ENCODE measurements around the gene DNMT1. TPM values are rescaled to one million over a fixed set of nuclear protein-coding genes. Genes with fewer than 3 reads are reported as not detected.

Gene DNMT1
- total and polyA plus RNA-seq, 8 donors, result 16.6 to 92.0 (median 44.8) TPM

- intact Hi-C loops (cut with DNase I; ENCODE audit: low total_unique reads), result no loop called here
- Histone ChIP-seq H3K36me3 (peaks cover 4 to 51% (median 38%) of the 10 kb centered on the region in 4 donors), H3K27me3 (no peaks in the 10 kb centered on the region), H3K9me3 (no peaks in the 10 kb centered on the region), H3K4me1 (peaks cover 0 to 6% (median 0%) of the 10 kb centered on the region in 4 donors), H3K27ac (peak overlapping the region in 1 of 5 donors; percentile 13), H3K4me3 (no peak overlapping the region)
- 74 to 98% (median 90%) methylated on average over 4 of the region's 4 CpGs for WGBS, 5 donors
- TF ChIP-seq CTCF (IDR thresholded peaks at IDR 0.05), result no peak
- TF ChIP-seq POLR2A (IDR thresholded peaks at IDR 0.05), result no peak
- TF ChIP-seq POLR2AphosphoS5 (IDR thresholded peaks at IDR 0.05), result no peak
- no peak for TF ChIP-seq EP300 (IDR thresholded peaks at IDR 0.05)
- DNase-seq, result no peak
Observed at GRCh38 chr19:10126213-10126639, 68.5 kb downstream of the DNMT1 start.

- H3K27me3 ChIP-seq, result no peaks in the 10 kb centered on the region
- no peak for TF ChIP-seq POLR2AphosphoS5 (IDR thresholded peaks at IDR 0.05)
- no peak for TF ChIP-seq EP300 (IDR thresholded peaks at IDR 0.05)
- TF ChIP-seq POLR2A (IDR thresholded peaks at IDR 0.05), result no peak
- no peak for TF ChIP-seq CTCF (IDR thresholded peaks at IDR 0.05)
- intact Hi-C loops (cut with DNase I; ENCODE audit: low total_unique reads), result no loop called here
- no peak for DNase-seq
- 94 to 97% (median 97%) methylated on average over 7 of the region's 7 CpGs for WGBS, 5 donors
- no peak overlapping the region for H3K4me3 ChIP-seq
- no peaks in the 10 kb centered on the region for H3K9me3 ChIP-seq
- H3K4me1 ChIP-seq, result peaks cover 4 to 20% (median 8%) of the 10 kb centered on the region in 4 donors
- no peak overlapping the region for H3K27ac ChIP-seq
- peaks cover 0 to 35% (median 22%) of the 10 kb centered on the region in 4 donors for H3K36me3 ChIP-seq
Observed at GRCh38 chr19:10124429-10124828, 70.3 kb downstream of the DNMT1 start.

- Histone ChIP-seq H3K27me3 (no peaks in the 10 kb centered on the region), H3K27ac (peak overlapping the region in 4 of 5 donors; percentile 27 to 86 (median 79)), H3K36me3 (peaks cover 16 to 32% (median 18%) of the 10 kb centered on the region in 4 donors), H3K4me3 (no peak overlapping the region), H3K4me1 (peaks cover 17 to 41% (median 27%) of the 10 kb centered on the region in 4 donors), H3K9me3 (no peaks in the 10 kb centered on the region)
- TF ChIP-seq POLR2AphosphoS5 (IDR thresholded peaks at IDR 0.05) (peak in 2 of 3 donors; percentile 6 to 15), EP300 (IDR thresholded peaks at IDR 0.05) (no peak)
- DNase-seq, result no peak
- 28 to 65% (median 62%) methylated on average over 6 of the region's 6 CpGs for WGBS, 5 donors
- intact Hi-C loops (cut with DNase I; ENCODE audit: low total_unique reads), result no loop called here
Observed at GRCh38 chr19:10122045-10122444, 72.7 kb downstream of the DNMT1 start.

GRCh38 chr19:10120538-10121189 lies 74.1 kb downstream of the DNMT1 start:
- Histone ChIP-seq H3K4me1 (peaks cover 17 to 47% (median 29%) of the 10 kb centered on the region in 4 donors), H3K4me3 (peak overlapping the region in 1 of 4 donors; percentile 97), H3K27ac (peak overlapping the region; percentile 48 to 86 (median 79)), H3K9me3 (no peaks in the 10 kb centered on the region), H3K27me3 (no peaks in the 10 kb centered on the region), H3K36me3 (peaks cover 29 to 43% (median 31%) of the 10 kb centered on the region in 4 donors)
- WGBS, 5 donors, result 62 to 77% (median 69%) methylated on average over 9 of the region's 9 CpGs
- TF ChIP-seq POLR2AphosphoS5 (IDR thresholded peaks at IDR 0.05) (no peak), EP300 (IDR thresholded peaks at IDR 0.05) (no peak), CTCF (IDR thresholded peaks at IDR 0.05) (no peak), POLR2A (IDR thresholded peaks at IDR 0.05) (no peak)
- no peak for DNase-seq
- intact Hi-C loops (cut with DNase I; ENCODE audit: low total_unique reads), result no loop called here

GRCh38 chr19:10118960-10119359 lies 75.8 kb downstream of the DNMT1 start:
- TF ChIP-seq POLR2AphosphoS5 (IDR thresholded peaks at IDR 0.05) (no peak), CTCF (IDR thresholded peaks at IDR 0.05) (no peak), EP300 (IDR thresholded peaks at IDR 0.05) (no peak), POLR2A (IDR thresholded peaks at IDR 0.05) (no peak)
- Histone ChIP-seq H3K27ac (peak overlapping the region in 4 of 5 donors; percentile 74 to 86 (median 82)), H3K4me3 (peak overlapping the region; percentile 78 to 97 (median 87)), H3K4me1 (peaks cover 17 to 47% (median 31%) of the 10 kb centered on the region in 4 donors), H3K36me3 (peaks cover 43 to 48% (median 47%) of the 10 kb centered on the region in 4 donors), H3K9me3 (no peaks in the 10 kb centered on the region), H3K27me3 (no peaks in the 10 kb centered on the region)
- DNase-seq, result no peak
- intact Hi-C loops (cut with DNase I; ENCODE audit: low total_unique reads), result loop anchor here (10.0 kb wide), 1 partner anchor 136 kb away; the partner anchor contains the start of gene MRPL4
- WGBS, 5 donors, result 27 to 36% (median 30%) methylated on average over 10 to 12 of the region's 12 CpGs
